ENCODE data around the gene VCAN. TPM values are rescaled to one million over a fixed set of nuclear protein-coding genes. Genes with fewer than 3 reads are reported as not detected.

Gene VCAN
- total and polyA plus RNA-seq, 2 of the 4 experiments (the other 2 are of a cell fraction), result 45.3 to 158 TPM

- dilution Hi-C loops (cut with HindIII; ENCODE audit: low sequenced_read_pairs, unreplicated experiment) (no loop called here), in situ Hi-C loops (cut with MboI; ENCODE audit: low sequenced_read_pairs) (no loop called here)
- POLR2A ChIA-PET (ENCODE audit: unreplicated experiment), result no interaction called here
Observed at GRCh38 chr5:83539463-83539790, 67.9 kb downstream of the VCAN start.

More at GRCh38 chr5:83539463-83539790, 67.9 kb downstream of the VCAN start:
- Histone ChIP-seq H3K27ac (ENCODE audit: insufficient read depth, low read length) (no peak overlapping the region), H3K23ac (ENCODE audit: low read depth, low read length) (no peak overlapping the region), H4K91ac (ENCODE audit: insufficient read depth, low read depth, low read length) (no peak overlapping the region), H3K9me3 (ENCODE audit: control insufficient read depth, insufficient read depth, low read length) (no peaks in the 10 kb centered on the region), H3K56ac (ENCODE audit: extremely low read depth, insufficient read depth, low read length) (no peak overlapping the region), H3K4me3 (ENCODE audit: insufficient read depth, low read depth, low read length) (no peak overlapping the region), H2AFZ (replicated peaks; ENCODE audit: low read length, poor library complexity) (no peak overlapping the region), H3K14ac (replicated peaks; ENCODE audit: low read depth, low read length) (no peak overlapping the region), H3K18ac (ENCODE audit: low read depth, low read length) (no peak overlapping the region), H4K8ac (ENCODE audit: low read depth in 2 of 2, low read length in 2 of 2) (no peak overlapping the region), H3K27me3 (ENCODE audit: control insufficient read depth, insufficient read depth, low read length) (no peaks in the 10 kb centered on the region), H2BK5ac (ENCODE audit: low read depth, low read length, poor library complexity, severe bottlenecking) (no peak overlapping the region), H2AK5ac (ENCODE audit: low read depth, low read length) (no peak overlapping the region), H2AK9ac (replicated peaks; ENCODE audit: low read depth, low read length, poor library complexity) (no peak overlapping the region), H3K4me2 (ENCODE audit: low read depth, low read length) (no peak overlapping the region), H3K4me1 (ENCODE audit: control insufficient read depth, insufficient read depth, low read length) (no peaks in the 10 kb centered on the region), H3K9me1 (ENCODE audit: insufficient read depth, low read length) (no peaks in the 10 kb centered on the region; the same call in 1 of the 2 replicates), H3K79me1 (ENCODE audit: low read depth in 1 of 2, low read length in 2 of 2) (peaks cover 8 to 20% of the 10 kb centered on the region in 2 experiments; a peak in 2 of 4 replicates), H2BK20ac (ENCODE audit: low read depth, low read length) (no peak overlapping the region), H4K20me1 (ENCODE audit: insufficient read depth, low read length) (no peaks in the 10 kb centered on the region), H2BK120ac (ENCODE audit: low read depth, low read length) (no peak overlapping the region), H3K36me3 (ENCODE audit: control insufficient read depth, insufficient read depth, low read length) (peaks cover 8% of the 10 kb centered on the region), H2BK15ac (ENCODE audit: low read depth, low read length) (no peak overlapping the region), H3K9ac (ENCODE audit: low read depth, low read length) (no peak overlapping the region), H3K4ac (ENCODE audit: low read depth, low read length) (no peak overlapping the region), H4K5ac (ENCODE audit: low read depth, low read length) (no peak overlapping the region)
- intact Hi-C loops (cut with micrococcal nuclease), result no loop called here
- BruUV-seq (replicated peaks), result no TSS peak
- TF ChIP-seq FOS (IDR thresholded peaks at IDR 0.05; ENCODE audit: low read depth, low read length), result no peak
- no peak for TF ChIP-seq MXI1 (IDR thresholded peaks at IDR 0.05; ENCODE audit: borderline replicate concordance, low read depth, low read length)
- no peak for TF ChIP-seq SMC3 (IDR thresholded peaks at IDR 0.05; ENCODE audit: low read depth, low read length)
- no peak for TF ChIP-seq NFE2L2 (IDR thresholded peaks at IDR 0.05; ENCODE audit: low read depth, low read length)
- TF ChIP-seq CEBPB (IDR thresholded peaks at IDR 0.05; ENCODE audit: low read depth, low read length), result no peak
- no peak for TF ChIP-seq BHLHE40 (IDR thresholded peaks at IDR 0.05; ENCODE audit: low read depth, low read length)
- no peak for TF ChIP-seq RAD21 (IDR thresholded peaks at IDR 0.05; ENCODE audit: low read length)
- no peak for TF ChIP-seq POLR2A (IDR thresholded peaks at IDR 0.05; ENCODE audit: low read depth, low read length)
- no peak for TF ChIP-seq CTCF (conservative IDR thresholded peaks at IDR 0.05; ENCODE audit: low read depth, low read length)
- TF ChIP-seq MAZ (IDR thresholded peaks at IDR 0.05; ENCODE audit: borderline replicate concordance, low read depth, low read length), result no peak
- no peak for TF ChIP-seq RFX5 (IDR thresholded peaks at IDR 0.05; ENCODE audit: low read depth, low read length)
- no peak for TF ChIP-seq CHD1 (IDR thresholded peaks at IDR 0.05; ENCODE audit: low read depth, low read length)
- no peak for TF ChIP-seq MAFK (IDR thresholded peaks at IDR 0.05; ENCODE audit: low read depth, low read length)
- TF ChIP-seq RCOR1 (IDR thresholded peaks at IDR 0.05; ENCODE audit: insufficient replicate concordance, low read length), result no peak
- TF ChIP-seq USF2 (IDR thresholded peaks at IDR 0.05; ENCODE audit: low read depth, low read length), result no peak
- TF ChIP-seq ELK1 (IDR thresholded peaks at IDR 0.05; ENCODE audit: borderline replicate concordance, low read depth, low read length), result no peak
- DNase-seq (no peak), ATAC-seq (ENCODE audit: low read depth) (no peak)
- no CpG with 5 or more reads among the region's 1 CpG for WGBS, 2 experiments (ENCODE audit: extremely low coverage in 2 of 2, insufficient read length in 1 of 2)
- CTCF ChIA-PET, result interaction anchor here (0.8 kb wide), 1 partner anchor 9 kb away, joined by 3 read pairs; no protein-coding TSS in a partner anchor

All from IMR-90 (cell line).